Epithelial cell of prostate (primary cell): Measurements from ENCODE around the gene PTBP2.

Experiments
- DNase-seq: peaks from one replicate; pipeline ENCODE4 v3.0.0-alpha.2; 2011; ENCODE audit warnings: low read depth, low spot score
- H3K27ac ChIP-seq: fragments of 450-650 bp; 2 replicates; pipeline ENCODE4 v1.5.1; 2017; ENCODE audit warnings: mild to moderate bottlenecking

PTBP2 gene

GRCh38 chr1:96721416-96722160 is at the start of gene PTBP2:
TSS of gene PTBP2 (plus strand) at chr1:96721784. CDS start at chr1:96721865, 81 bp downstream.
- no peak for DNase-seq
- H3K27ac ChIP-seq: peak within 1 kb of the TSS; percentile 40

- DNase-seq: no peak
- H3K27ac ChIP-seq: no peak overlapping the region
These were observed 46.7 kb upstream of the PTBP2 start for GRCh38 chr1:96674915-96675314.

DNA sequence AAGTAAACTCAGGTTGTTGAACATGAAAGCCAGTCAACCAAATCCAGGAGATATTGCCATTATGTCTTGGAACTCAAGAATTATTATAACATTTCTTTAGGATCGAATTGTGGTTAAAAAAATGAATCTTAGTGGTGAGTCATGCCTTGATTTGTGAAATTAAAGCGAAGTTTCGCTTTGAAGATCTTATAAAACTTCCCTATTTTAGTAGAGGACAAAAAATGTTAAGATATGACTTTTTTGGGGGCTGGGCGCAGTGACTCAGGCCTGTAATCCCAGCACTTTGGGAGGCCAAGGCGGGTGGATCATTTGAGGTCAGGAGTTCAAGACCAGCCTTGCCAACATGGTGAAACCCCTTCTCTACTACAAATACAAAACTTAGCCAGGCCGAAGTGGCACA is 39.5 kb upstream of the PTBP2 start:
- no peak overlapping the region for H3K27ac ChIP-seq
- DNase-seq: no peak

DNA sequence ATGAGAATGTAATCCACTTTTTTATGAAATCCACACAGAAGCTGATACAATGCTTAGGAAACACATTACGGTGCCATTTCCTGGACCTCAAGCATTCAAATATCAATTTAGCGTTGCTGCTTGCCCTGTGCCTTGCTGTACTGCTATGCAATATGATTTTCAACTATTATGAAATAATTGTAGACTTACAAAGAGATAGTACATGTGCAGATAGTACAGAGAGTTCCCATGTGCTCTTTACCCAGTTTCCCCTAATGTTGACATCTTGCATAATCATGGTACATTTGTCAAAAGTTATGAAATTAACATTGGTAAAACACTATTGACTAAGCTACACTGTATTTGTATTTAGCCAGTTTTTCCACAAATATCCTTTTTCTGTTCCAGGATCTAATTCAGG is 37.7 kb upstream of the PTBP2 start:
- no peak for DNase-seq
- H3K27ac ChIP-seq: no peak overlapping the region

- DNase-seq: no peak
- no peak overlapping the region for H3K27ac ChIP-seq
These were observed 36.8 kb upstream of the PTBP2 start for GRCh38 chr1:96684744-96685143.

GRCh38 chr1:96688767-96689166 is 32.8 kb upstream of the PTBP2 start:
- no peak overlapping the region for H3K27ac ChIP-seq

GRCh38 chr1:96695954-96696353 is 25.6 kb upstream of the PTBP2 start:
- H3K27ac ChIP-seq: no peak overlapping the region

More at GRCh38 chr1:96688767-96689166, 32.8 kb upstream of the PTBP2 start:
- DNase-seq: no peak

GRCh38 chr1:96698342-96698983 is 23.1 kb upstream of the PTBP2 start:
- DNase-seq: no peak
- H3K27ac ChIP-seq: no peak overlapping the region

More at GRCh38 chr1:96695954-96696353, 25.6 kb upstream of the PTBP2 start:
- no peak for DNase-seq

- H3K27ac ChIP-seq: no peak overlapping the region
- DNase-seq: no peak
These were observed 18.4 kb upstream of the PTBP2 start for GRCh38 chr1:96703186-96703585.

GRCh38 chr1:96707023-96707422 is 14.6 kb upstream of the PTBP2 start:
- H3K27ac ChIP-seq: no peak overlapping the region
- no peak for DNase-seq

DNA sequence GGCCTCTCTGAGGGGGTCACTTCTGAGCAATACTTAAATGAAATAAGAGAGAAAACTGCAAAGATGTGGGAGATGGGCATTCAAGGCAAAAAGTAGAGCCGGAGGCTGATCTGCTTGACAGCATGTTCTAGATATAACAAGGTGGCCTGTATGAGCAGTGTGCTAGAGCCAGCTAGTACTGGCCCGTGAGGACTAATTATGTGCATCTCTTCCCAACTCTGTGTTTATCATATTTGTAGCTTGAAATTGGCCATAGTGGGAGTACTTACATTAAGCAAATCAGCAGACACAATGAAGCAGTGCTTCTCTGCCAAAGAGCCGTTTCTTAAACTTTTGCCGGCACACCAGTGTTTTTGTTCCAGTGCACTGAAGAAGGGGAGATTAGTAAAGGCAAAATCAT is 13.1 kb upstream of the PTBP2 start:
- no peak for DNase-seq
- H3K27ac ChIP-seq: no peak overlapping the region

GRCh38 chr1:96710708-96711477 is 10.7 kb upstream of the PTBP2 start:
- no peak for DNase-seq
- peak overlapping the region; percentile 12 for H3K27ac ChIP-seq

- DNase-seq: no peak
These were observed 7.9 kb upstream of the PTBP2 start for GRCh38 chr1:96713649-96714048.

GRCh38 chr1:96714881-96715280 is 6.7 kb upstream of the PTBP2 start:
- no peak for DNase-seq
- no peak overlapping the region for H3K27ac ChIP-seq

More at GRCh38 chr1:96713649-96714048, 7.9 kb upstream of the PTBP2 start:
- no peak overlapping the region for H3K27ac ChIP-seq

DNA sequence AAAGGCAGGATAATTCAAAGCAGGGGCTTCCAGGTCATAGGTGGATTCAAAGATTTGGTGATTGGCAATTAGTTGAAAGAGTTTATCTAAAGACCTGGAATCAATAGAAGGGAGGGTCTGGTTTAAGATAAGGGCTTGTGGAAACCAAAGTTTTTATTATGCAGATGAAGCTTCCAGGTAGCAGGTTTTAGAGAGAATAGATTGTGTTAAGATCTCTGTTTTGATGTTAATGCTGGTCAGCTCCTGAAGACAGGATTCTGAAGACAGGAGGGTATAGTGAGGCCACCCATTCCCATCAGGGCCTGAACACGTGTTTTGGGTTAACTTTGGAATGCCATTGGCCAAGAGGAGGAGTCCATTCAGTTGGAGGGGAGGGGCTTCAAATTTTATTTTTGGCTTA is 6.1 kb upstream of the PTBP2 start:
- H3K27ac ChIP-seq: no peak overlapping the region
- DNase-seq: no peak

DNA sequence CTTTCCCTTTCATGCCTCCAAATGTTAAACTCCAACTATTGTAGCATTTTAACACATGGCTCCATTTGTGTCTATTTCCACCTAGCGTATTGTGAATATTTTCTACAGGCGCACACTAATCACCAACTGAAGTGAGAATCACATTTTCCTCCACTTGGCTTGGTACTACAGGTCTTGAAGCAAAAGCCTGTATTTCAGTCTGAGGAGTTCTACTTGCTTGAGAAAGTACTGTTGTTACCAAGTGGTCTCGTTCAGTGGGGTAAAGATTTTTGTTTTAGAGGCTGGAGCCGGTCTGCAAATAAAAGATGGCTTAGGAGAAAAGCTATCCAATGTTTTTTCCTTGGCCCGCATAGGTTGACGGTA is 550 bp upstream of the PTBP2 start:
- no peak for DNase-seq
- H3K27ac ChIP-seq: no peak overlapping the region

DNA sequence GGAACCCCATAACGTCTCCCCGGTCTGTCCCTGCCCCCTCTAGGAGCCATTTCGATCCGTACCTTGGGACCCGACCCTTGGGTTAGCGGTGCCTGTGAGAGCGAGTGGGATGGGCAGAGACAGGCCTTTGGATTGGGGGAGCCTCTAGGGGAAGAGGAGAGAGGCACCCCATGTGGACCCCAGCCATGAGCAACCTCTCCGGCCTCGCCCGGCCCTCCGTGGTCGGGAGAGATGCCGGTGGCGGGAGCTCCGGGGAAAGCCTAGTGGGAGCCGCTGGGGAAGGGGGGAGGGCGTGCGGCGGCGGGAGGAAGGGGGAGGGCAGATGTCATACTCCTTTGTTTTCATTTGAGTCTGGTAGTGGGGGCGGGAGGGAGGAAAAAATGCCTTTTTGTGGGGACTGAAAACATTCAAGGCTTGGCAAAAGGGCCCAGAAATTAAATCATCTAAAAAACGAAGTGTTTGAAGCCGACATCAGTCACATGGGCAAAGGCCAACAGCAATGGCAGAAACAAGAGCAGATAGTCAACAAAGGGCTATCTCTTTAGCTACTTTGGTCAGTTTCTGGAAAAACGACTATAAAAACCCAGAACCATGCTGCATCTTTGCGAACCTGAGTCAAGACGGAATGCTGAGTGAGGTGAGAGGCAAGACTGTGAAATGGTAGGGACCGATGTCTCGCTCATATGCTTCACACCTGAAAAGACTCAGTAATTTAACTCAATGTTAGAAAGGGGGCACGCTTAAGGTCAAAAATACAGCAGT is 758 bp downstream of the PTBP2 start:
- peak overlapping the region; percentile 40 for H3K27ac ChIP-seq
- no peak for DNase-seq

- no peak for DNase-seq
- no peak overlapping the region for H3K27ac ChIP-seq
These were observed 1.4 kb downstream of the PTBP2 start for GRCh38 chr1:96722958-96723357.

GRCh38 chr1:96723377-96723776 is 1.8 kb downstream of the PTBP2 start:
- DNase-seq: no peak
- H3K27ac ChIP-seq: no peak overlapping the region

GRCh38 chr1:96723936-96724335 is 2.4 kb downstream of the PTBP2 start:
- DNase-seq: no peak
- no peak overlapping the region for H3K27ac ChIP-seq
